Ishikawa (cell line): ENCODE measurements around the gene HS3ST6.

Source experiments
- RAD21 ChIP-seq: IDR thresholded peaks from 2 replicates; pipeline ENCODE4 v1.6.1; 2012; ENCODE audit warnings: low read depth
- TCF12 ChIP-seq: IDR thresholded peaks from 2 replicates; pipeline ENCODE4 v1.6.1; 2012; ENCODE audit warnings: low read depth
- TEAD4 ChIP-seq: IDR thresholded peaks from 2 replicates; pipeline ENCODE4 v1.6.1; 2012
- YY1 ChIP-seq: IDR thresholded peaks from 2 replicates; pipeline ENCODE4 v1.6.1; 2012; ENCODE audit warnings: low read depth
- ZBTB7A ChIP-seq: IDR thresholded peaks from 2 replicates; pipeline ENCODE4 v1.6.1; 2012; ENCODE audit warnings: low read depth

GRCh38 chr16:1884889-1885288, 33.3 kb downstream of the HS3ST6 start:
- TF ChIP-seq RAD21 (no peak), YY1 (no peak), TEAD4 (no peak), TCF12 (no peak), ZBTB7A (no peak)
